Activated CD8-positive, alpha-beta memory T cell treated with anti-CD3 and anti-CD28 coated beads for 1 hour (primary cell): ENCODE results near the gene VWDE.
"Not testable (repeated sequence)": the region's sequence is repeated elsewhere in the genome, so short reads cannot be mapped to it uniquely, and the experiment has no call there.

ENCODE experiments used
- DNase-seq, 2 donors: peaks; one replicate each; pipeline ENCODE4 v3.0.0-alpha.2; 2020; ENCODE audit warnings: low read depth in 1 of 2; ENCODE audit errors: extremely low read depth in 1 of 2

The VWDE gene

DNA sequence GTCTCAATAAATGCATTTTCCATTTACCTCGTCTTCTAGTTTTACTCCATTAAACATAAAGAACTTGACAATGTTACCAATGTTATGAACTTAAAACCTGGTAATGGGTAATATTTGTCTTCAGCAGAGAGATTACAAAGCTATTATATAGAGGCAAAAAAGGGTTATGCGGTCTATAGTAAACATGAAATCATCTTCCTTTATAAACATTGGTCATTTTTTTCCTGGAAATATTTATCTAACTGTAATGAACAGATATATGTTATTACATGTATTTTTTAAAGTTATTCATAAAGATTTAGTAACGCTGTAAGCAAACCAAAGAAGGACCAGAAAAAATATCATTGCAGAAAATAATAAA is 1.3 kb downstream of the VWDE start:
- DNase-seq = no peak

GRCh38 chr7:12401538-12402364 is 1.9 kb downstream of the VWDE start:
- DNase-seq = no peak

GRCh38 chr7:12398186-12398585 is 5.5 kb downstream of the VWDE start:
- DNase-seq = no peak

DNA sequence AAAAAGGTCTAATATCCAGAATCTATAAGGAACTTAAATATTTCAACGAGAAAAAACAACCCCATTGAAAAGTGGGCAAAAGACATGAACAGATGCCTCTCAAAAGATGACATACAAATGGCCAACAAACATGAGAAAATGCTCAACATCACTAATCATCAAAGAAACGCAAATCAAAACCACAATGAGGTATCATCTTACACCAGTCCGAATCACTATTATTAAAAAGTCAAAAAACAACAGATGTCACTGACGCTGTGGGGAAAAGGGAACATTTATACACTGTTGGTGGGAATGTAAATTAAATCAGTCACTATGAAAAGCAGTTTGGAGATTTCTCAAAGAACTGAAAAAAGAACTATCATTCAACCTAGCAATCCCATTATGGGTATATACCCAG is 6.0 kb downstream of the VWDE start:
- no peak for DNase-seq

- DNase-seq = not testable (repeated sequence)
Measured at GRCh38 chr7:12396670-12397069, 7.0 kb downstream of the VWDE start.

DNA sequence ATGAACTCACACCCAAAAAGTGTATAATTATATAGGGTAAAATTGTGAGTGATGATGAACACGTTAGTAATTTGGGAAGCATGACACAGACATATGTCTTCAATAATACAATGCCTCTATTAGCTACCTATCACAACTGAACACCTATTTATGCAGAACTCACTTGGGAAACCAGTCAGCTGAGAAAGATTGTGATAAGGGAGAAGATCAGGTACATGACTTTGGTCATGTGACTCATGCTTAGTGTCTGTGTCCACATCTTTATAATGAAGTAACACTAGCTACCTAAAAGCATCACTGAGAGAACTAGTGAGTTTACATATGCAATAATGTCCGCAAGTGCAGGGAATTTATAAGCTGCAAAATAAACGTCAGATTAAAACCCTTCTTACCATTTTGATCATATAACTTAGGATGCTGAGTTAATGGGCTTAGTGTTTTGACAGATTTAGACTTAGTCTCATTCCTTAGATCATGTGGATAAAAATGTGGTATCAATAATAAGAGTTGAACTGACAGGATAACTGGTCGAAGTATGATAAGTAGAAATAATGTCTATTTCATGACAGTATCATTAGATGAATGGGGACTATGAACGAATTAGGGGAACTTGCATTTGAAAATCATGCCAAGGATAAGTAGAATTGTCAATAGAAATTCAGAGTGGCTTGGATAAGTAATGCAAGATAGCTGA is 11.6 kb downstream of the VWDE start:
- DNase-seq = no peak

GRCh38 chr7:12389089-12389700 is 14.5 kb downstream of the VWDE start:
- no peak for DNase-seq

DNA sequence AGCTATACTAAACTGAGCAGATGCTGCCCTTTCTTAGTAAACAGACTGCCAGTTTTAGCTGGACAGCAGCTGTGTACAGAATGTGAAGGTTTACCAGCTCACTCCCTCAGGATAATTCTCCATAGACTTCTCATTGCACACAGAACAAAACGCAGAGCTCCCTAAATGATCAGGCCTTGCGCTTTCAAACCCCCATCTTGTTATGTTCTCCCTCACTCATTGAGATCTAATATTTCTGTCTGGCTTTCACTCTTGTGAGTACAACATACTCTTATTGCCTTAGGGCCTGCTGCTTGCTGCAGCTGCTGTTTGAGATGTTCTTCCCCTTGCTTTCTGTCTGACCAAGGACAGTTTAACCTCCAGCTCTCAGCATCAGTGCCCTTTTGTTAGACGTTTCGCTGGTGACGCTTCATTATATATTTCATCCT is 17.3 kb downstream of the VWDE start:
- no peak for DNase-seq

- no peak for DNase-seq
Measured at GRCh38 chr7:12385364-12385786, 18.3 kb downstream of the VWDE start.

GRCh38 chr7:12383377-12383776 is 20.3 kb downstream of the VWDE start:
- no peak for DNase-seq

- DNase-seq = no peak
Measured at GRCh38 chr7:12378389-12378788, 25.3 kb downstream of the VWDE start.

DNA sequence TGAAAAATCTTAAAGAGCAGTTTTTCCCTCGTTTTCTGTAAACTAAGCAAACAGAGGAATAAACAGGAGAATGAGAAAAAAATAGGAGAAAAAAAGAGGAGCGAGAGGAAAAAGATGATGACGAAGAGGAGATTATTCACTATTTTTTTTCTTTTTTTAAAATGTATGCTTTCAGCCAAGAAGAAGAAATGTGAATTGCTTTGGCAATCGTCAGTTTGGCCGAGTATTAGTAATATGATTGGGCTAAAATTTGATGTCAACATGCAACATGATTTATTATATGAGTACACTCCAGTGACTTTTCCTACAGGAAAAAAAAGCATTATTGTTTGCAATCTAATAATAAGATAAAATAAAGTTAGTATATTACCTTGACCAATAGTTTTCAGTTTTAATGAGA is 26.3 kb downstream of the VWDE start:
- no peak for DNase-seq

GRCh38 chr7:12373580-12374263 is 29.9 kb downstream of the VWDE start:
- DNase-seq = no peak

DNA sequence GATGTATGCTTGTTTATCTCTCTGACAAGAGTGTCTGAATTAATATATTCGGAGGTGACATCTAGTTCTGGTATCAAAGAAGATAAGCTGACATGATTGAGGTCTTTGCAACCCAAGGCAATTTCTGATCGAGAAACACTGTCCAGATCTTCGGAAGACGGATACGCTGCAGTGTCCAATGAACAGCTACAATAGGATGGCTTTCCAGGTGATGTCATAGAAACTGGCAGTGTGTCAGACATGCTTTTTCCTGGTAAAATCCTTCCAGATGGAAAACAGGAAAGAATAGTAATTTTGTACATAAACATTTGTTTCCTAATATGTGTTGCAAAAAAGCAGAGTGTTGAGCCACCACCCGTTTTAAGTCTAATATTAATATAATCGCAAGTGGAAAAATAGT is 33.4 kb downstream of the VWDE start:
- DNase-seq = no peak

DNA sequence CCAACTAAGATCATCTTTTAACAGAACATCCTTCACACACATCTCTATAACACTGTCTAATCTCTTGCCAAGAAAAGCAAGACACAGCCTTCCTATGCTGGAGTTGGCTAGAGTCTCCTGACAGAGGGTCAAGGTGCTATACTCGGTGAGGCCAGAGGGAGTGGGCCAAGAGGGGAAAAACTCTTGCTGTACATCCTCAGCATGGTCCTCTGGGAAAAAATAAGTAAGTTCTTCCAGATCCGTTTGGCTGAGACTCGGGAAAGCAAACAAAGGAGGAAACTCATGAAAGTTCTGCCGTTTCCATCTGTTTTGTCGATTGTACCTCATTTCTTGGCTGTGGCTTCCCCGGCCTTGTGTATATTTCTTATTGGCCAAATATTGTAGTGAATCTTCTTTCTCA is 33.9 kb downstream of the VWDE start:
- DNase-seq = no peak

DNA sequence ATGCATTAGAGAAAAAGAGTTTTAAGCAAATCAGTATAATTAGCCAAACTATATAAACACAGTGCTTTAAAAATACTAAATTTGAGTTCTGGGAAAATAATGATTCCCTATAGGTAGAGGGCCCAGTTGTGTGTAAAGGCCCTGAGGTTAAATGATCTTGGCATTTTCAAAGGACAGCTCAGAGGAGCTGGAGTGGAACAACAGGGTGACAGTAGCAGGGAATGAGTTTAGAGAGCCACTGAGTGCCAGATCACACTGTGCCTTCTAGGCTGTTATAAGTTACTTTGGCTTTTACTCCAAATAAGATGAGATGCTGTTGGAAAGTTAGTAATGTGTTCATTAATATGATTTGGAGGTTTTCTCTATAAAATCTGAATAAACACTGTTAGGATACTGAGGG is 34.6 kb downstream of the VWDE start:
- DNase-seq = no peak

DNA sequence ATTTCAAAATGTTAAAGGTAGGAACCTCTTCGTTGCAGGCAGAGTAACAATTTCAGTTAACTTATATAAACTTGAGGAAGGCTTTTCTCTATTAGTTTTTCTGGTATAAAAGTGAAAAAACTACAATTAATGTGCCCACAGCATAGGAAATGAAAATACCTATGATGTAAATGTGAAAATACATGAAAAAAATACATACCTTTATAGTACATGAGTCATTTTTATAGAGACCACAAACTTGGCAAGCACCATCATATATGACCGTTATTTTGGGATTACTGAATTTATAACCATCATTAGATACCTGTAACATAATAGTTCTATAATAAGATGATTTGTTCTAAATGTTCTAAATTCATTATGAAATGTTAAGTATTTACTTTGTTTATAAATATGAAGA is 42.7 kb downstream of the VWDE start:
- no peak for DNase-seq

DNA sequence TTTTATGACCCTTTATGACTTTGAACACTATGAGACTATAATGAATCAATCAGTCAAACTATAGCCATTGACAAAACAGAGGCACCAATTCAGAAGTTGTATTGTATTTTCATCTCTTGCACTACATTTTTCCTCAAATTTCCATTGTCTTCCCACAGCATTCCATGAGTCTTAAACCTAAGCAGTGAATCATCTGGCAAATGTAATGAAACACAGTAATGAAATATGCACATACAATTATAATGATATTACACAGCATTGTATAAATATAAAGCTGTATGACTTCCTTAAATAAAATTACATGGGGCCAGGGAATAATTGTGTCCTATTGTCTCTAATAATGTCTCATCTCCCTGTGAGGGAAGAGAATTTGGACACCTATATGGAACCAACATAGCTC is 45.0 kb downstream of the VWDE start:
- DNase-seq = no peak

GRCh38 chr7:12357508-12357907 is 46.2 kb downstream of the VWDE start:
- DNase-seq = no peak

GRCh38 chr7:12351843-12352242 is 51.8 kb downstream of the VWDE start:
- no peak for DNase-seq

- DNase-seq = no peak
Measured at GRCh38 chr7:12350971-12351370, 52.7 kb downstream of the VWDE start.
